SK-N-SH treated with all-trans-retinoic acid at 6 μM for 48 hours (cell line): Measurements from ENCODE around the gene KRT15.

Experiments
- ATAC-seq: fragments of 200-7000 bp; cut with Tn5 transposase; 3 replicates; pipeline ENCODE4 v1.9.1; 2020; ENCODE audit warnings: mild to moderate bottlenecking, moderate library complexity
- ARNTL ChIP-seq: fragments of 450-650 bp; formaldehyde crosslinking; IDR thresholded peaks from 2 replicates; pipeline ENCODE4 v1.5.0; 2020; ENCODE audit warnings: low read depth, mild to moderate bottlenecking, moderate library complexity, borderline replicate concordance
- BACH2 ChIP-seq: fragments of 250-450 bp; sonication (Bioruptor Pico); IDR thresholded peaks from 2 replicates; pipeline ENCODE4 v1.9.0; 2021; ENCODE audit warnings: mild to moderate bottlenecking, borderline replicate concordance
- CREB5 ChIP-seq: fragments of 250-450 bp; sonication (Bioruptor Pico); IDR thresholded peaks from 2 replicates; pipeline ENCODE4 v1.5.1; 2020; ENCODE audit warnings: low read depth, mild to moderate bottlenecking, moderate library complexity
- CSDC2 ChIP-seq: fragments of 250-450 bp; sonication (Bioruptor Pico); IDR thresholded peaks from 2 replicates; pipeline ENCODE4 v1.5.0; 2020; ENCODE audit warnings: mild to moderate bottlenecking, moderate library complexity
- CSRNP3 ChIP-seq: fragments of 250-450 bp; sonication (Bioruptor Pico); IDR thresholded peaks from 2 replicates; pipeline ENCODE4 v1.5.1; 2021; ENCODE audit warnings: mild to moderate bottlenecking, moderate library complexity
- ESRRG ChIP-seq: fragments of 250-450 bp; sonication (Bioruptor Pico); IDR thresholded peaks from 2 replicates; pipeline ENCODE4 v1.6.1; 2021; ENCODE audit warnings: mild to moderate bottlenecking
- GLIS3 ChIP-seq: fragments of 250-450 bp; sonication (Bioruptor Pico); IDR thresholded peaks from 2 replicates; pipeline ENCODE4 v1.5.0; 2020; ENCODE audit warnings: mild to moderate bottlenecking, moderate library complexity
- ISL1 ChIP-seq: fragments of 250-450 bp; sonication (Bioruptor Pico); IDR thresholded peaks from 2 replicates; pipeline ENCODE4 v2.1.2; 2022; ENCODE audit warnings: mild to moderate bottlenecking, moderate library complexity
- PATZ1 ChIP-seq: fragments of 250-450 bp; sonication (Bioruptor Pico); IDR thresholded peaks from 2 replicates; pipeline ENCODE4 v1.8.0; 2020; ENCODE audit warnings: mild to moderate bottlenecking, moderate library complexity, borderline replicate concordance
- POU6F1 ChIP-seq: fragments of 250-450 bp; sonication (Bioruptor Pico); IDR thresholded peaks from 2 replicates; pipeline ENCODE4 v1.8.0; 2021; ENCODE audit warnings: low read depth, mild to moderate bottlenecking, moderate library complexity, borderline replicate concordance
- PPARA ChIP-seq: fragments of 250-450 bp; sonication (Bioruptor Pico); IDR thresholded peaks from 2 replicates; pipeline ENCODE4 v1.5.0; 2020; ENCODE audit warnings: mild to moderate bottlenecking, borderline replicate concordance
- RARB ChIP-seq: fragments of 250-450 bp; sonication (Bioruptor Pico); IDR thresholded peaks from 2 replicates; pipeline ENCODE4 v1.8.0; 2021; ENCODE audit warnings: mild to moderate bottlenecking, moderate library complexity
- SNAI2 ChIP-seq: fragments of 250-450 bp; sonication (Bioruptor Pico); IDR thresholded peaks from 2 replicates; pipeline ENCODE4 v1.5.0; 2020; ENCODE audit warnings: mild to moderate bottlenecking, moderate library complexity
- TCF4 ChIP-seq: fragments of 250-450 bp; sonication (Bioruptor Pico); IDR thresholded peaks from 2 replicates; pipeline ENCODE4 v1.8.0; 2021; ENCODE audit warnings: mild to moderate bottlenecking, moderate library complexity, borderline replicate concordance
- TOX ChIP-seq: fragments of 250-450 bp; sonication (Bioruptor Pico); IDR thresholded peaks from 2 replicates; pipeline ENCODE4 v1.8.0; 2021; ENCODE audit warnings: mild to moderate bottlenecking, moderate library complexity, borderline replicate concordance
- TSHZ2 ChIP-seq: fragments of 250-450 bp; sonication (Bioruptor Pico); IDR thresholded peaks from 2 replicates; pipeline ENCODE4 v1.5.0; 2020; ENCODE audit warnings: mild to moderate bottlenecking, moderate library complexity
- ZC3H10 ChIP-seq: fragments of 250-450 bp; sonication (Bioruptor Pico); IDR thresholded peaks from 2 replicates; pipeline ENCODE4 v1.5.1; 2021; ENCODE audit warnings: mild to moderate bottlenecking, moderate library complexity
- ZFP3 ChIP-seq: fragments of 250-450 bp; sonication (Bioruptor Pico); IDR thresholded peaks from 2 replicates; pipeline ENCODE4 v1.5.0; 2020; ENCODE audit warnings: mild to moderate bottlenecking, moderate library complexity
- ZFP30 ChIP-seq: fragments of 450-650 bp; formaldehyde crosslinking; IDR thresholded peaks from 2 replicates; pipeline ENCODE4 v1.5.0; 2022; ENCODE audit warnings: mild to moderate bottlenecking, moderate library complexity
- ZNF565 ChIP-seq: fragments of 450-650 bp; formaldehyde crosslinking; conservative IDR thresholded peaks from 2 replicates; pipeline ENCODE4 v1.5.0; 2020; ENCODE audit warnings: low read depth, mild to moderate bottlenecking, moderate library complexity
- ZNF70 ChIP-seq: fragments of 450-650 bp; formaldehyde crosslinking; IDR thresholded peaks from 2 replicates; pipeline ENCODE4 v1.5.0; 2020; ENCODE audit warnings: mild to moderate bottlenecking, moderate library complexity
- ZNF8 ChIP-seq: fragments of 450-650 bp; formaldehyde crosslinking; IDR thresholded peaks from 2 replicates; pipeline ENCODE4 v1.5.0; 2020; ENCODE audit warnings: mild to moderate bottlenecking, moderate library complexity

KRT15 gene

GRCh38 chr17:41553176-41553575, 34.5 kb upstream of the KRT15 start:
- no peak for TF ChIP-seq ZNF70 (CRISPR knock-in tag)
- TF ChIP-seq ISL1 (CRISPR knock-in tag), result no peak
- no peak for TF ChIP-seq ESRRG (CRISPR knock-in tag)
- no peak for TF ChIP-seq TCF4
- no peak for TF ChIP-seq TSHZ2 (CRISPR knock-in tag)
- no peak for TF ChIP-seq ARNTL (CRISPR knock-in tag)
- TF ChIP-seq ZC3H10 (CRISPR knock-in tag), result no peak
- TF ChIP-seq PPARA, result no peak
- no peak for TF ChIP-seq ZNF565
- TF ChIP-seq GLIS3 (CRISPR knock-in tag), result no peak
- no peak for TF ChIP-seq ZFP30 (CRISPR knock-in tag)
- no peak for TF ChIP-seq ZFP3 (CRISPR knock-in tag)
- TF ChIP-seq CREB5, result no peak
- no peak for TF ChIP-seq ZNF8 (CRISPR knock-in tag)
- TF ChIP-seq POU6F1 (CRISPR knock-in tag), result no peak
- no peak for TF ChIP-seq CSRNP3 (CRISPR knock-in tag)
- TF ChIP-seq SNAI2 (CRISPR knock-in tag), result no peak
- TF ChIP-seq TOX, result no peak
- no peak for ATAC-seq

- TF ChIP-seq ZNF70 (CRISPR knock-in tag) (no peak), ISL1 (CRISPR knock-in tag) (no peak), BACH2 (CRISPR knock-in tag) (no peak), ZFP30 (CRISPR knock-in tag) (no peak), SNAI2 (CRISPR knock-in tag) (no peak), CSDC2 (CRISPR knock-in tag) (no peak)
- no peak for ATAC-seq
Observed at GRCh38 chr17:41552455-41552854, 33.8 kb upstream of the KRT15 start.

GRCh38 chr17:41551365-41551764, 32.7 kb upstream of the KRT15 start:
- no peak for TF ChIP-seq POU6F1 (CRISPR knock-in tag)
- TF ChIP-seq ZFP3 (CRISPR knock-in tag), result no peak
- no peak for TF ChIP-seq RARB (CRISPR knock-in tag)
- TF ChIP-seq PATZ1 (CRISPR knock-in tag), result no peak
- TF ChIP-seq ESRRG (CRISPR knock-in tag), result no peak
- no peak for TF ChIP-seq GLIS3 (CRISPR knock-in tag)
- no peak for TF ChIP-seq SNAI2 (CRISPR knock-in tag)
- no peak for ATAC-seq
